ENCODE results near the gene TMPRSS9.

The TMPRSS9 gene

GRCh38 chr19:2328401-2329148 lies 31.5 kb upstream of the TMPRSS9 start, which contains the start of the genes LSM7 and SPPL2B:
Gene LSM7, minus strand, starts transcription at chr19:2328586. Its CDS starts 20 bp downstream, at chr19:2328566.
Gene SPPL2B, plus strand, starts transcription at chr19:2328684. Its CDS starts 26 bp downstream, at chr19:2328710.
- ChIA-PET POLR2A (interaction anchor here (0.5 kb wide), 1 partner anchor 10 kb away, joined by 6 read pairs; no protein-coding TSS in a partner anchor), CTCF (interaction anchor here (1.0 to 1.2 kb wide), 2 partner anchors 173 to 285 kb away, joined by 3 to 4 read pairs; no protein-coding TSS in a partner anchor)
- no peak for TF ChIP-seq CTCF (IDR thresholded peaks at IDR 0.05; ENCODE audit: control extremely low read depth, extremely low read depth, low read depth, missing control alignments)
- peak; percentile 99 for DNase-seq (ENCODE audit: extremely low spot score)

- no peak for TF ChIP-seq CTCF (IDR thresholded peaks at IDR 0.05; ENCODE audit: control extremely low read depth, extremely low read depth, low read depth, missing control alignments)
- ChIA-PET POLR2A (no interaction called here), CTCF (interaction anchor here (1.2 kb wide), 1 partner anchor 285 kb away, joined by 3 read pairs; no protein-coding TSS in a partner anchor)
- no peak for DNase-seq (ENCODE audit: extremely low spot score)
Observed at GRCh38 chr19:2329149-2329478, 31.0 kb upstream of the TMPRSS9 start.

DNA sequence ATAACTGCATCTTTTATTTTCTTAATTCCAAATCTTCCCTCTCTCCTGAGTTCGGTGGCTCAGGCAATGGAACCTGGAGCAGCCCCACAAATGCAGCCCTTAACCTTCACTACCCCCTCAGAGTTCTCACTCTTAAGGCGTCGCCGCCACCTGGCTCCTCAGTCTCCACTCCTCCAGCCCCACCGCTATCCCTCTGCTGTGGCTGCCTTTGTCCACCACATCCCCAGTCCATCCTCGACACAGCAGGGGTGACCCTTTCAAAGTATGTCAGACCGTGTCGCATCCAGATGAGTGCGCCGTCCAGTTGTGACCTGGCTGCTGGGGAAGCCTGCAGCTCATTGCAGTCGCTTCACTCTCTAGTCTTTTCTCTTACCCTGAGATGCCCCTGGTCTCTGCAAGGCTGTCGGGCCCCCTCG lies 30.6 kb upstream of the TMPRSS9 start:
- no peak for DNase-seq (ENCODE audit: extremely low spot score)
- ChIA-PET CTCF (interaction anchor here (1.2 kb wide), 1 partner anchor 284 kb away, joined by 3 read pairs; no protein-coding TSS in a partner anchor), POLR2A (interaction anchor here (0.5 kb wide), 1 partner anchor 27 kb away, joined by 5 read pairs; no protein-coding TSS in a partner anchor)
- TF ChIP-seq CTCF (IDR thresholded peaks at IDR 0.05; ENCODE audit: control extremely low read depth, extremely low read depth, low read depth, missing control alignments), result no peak

DNA sequence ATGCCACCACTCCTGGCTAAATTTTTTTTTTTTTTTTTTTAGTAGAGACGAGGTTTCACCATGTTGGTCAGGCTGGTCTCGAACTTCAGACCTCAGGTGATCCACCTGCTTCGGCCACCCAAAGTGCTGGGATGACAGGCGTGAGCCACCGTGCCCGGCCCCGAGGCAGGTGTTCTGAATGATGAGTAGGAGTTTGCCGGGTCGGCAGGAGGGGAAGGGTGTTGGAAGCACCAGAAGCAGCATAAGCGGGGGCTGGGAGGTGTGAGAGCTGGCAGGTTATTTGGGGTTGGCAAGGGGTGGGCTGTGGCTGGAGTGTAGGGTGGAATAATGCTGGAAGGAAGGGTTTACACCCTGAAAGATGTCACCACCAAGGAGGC lies 29.8 kb upstream of the TMPRSS9 start:
- DNase-seq (ENCODE audit: extremely low spot score), result no peak
- CTCF ChIA-PET, result interaction anchor here (0.7 kb wide), 1 partner anchor 172 kb away, joined by 3 read pairs; no protein-coding TSS in a partner anchor
- POLR2A ChIA-PET, result no interaction called here
- TF ChIP-seq CTCF (IDR thresholded peaks at IDR 0.05; ENCODE audit: control extremely low read depth, extremely low read depth, low read depth, missing control alignments), result no peak

DNA sequence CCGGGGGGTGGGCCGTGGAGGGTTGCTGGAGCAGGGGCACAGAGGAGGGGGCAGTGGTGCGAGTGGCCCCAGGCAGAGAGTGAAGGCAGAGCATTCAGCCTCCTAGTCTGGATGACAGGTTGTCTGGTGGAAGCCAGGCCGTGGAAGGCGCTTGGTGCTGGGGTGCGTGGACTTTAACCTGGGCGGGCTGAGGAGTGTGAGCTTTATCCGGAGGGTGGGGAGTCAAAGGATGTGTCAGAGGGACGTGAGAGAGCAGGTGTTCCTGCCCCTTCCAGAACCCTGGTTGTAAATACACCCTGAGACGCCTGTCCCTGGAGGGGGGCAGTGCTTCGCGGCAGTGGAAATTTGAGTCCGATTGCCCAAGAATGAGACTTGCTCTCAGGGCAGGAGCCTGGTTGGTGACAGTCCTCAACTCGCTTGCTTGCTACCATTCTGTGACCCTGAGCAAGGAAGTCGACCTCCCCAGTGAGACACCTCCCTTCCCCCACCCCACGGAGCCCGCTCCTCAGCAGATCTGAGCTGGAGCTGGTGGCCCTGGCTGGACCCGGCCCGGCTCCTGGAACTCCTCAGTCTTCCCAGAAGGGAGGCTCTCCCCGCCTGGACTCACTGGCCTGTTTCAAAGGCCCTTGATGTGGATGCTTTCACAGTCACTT lies 29.3 kb upstream of the TMPRSS9 start:
- no peak for TF ChIP-seq CTCF (IDR thresholded peaks at IDR 0.05; ENCODE audit: control extremely low read depth, extremely low read depth, low read depth, missing control alignments)
- ChIA-PET CTCF (interaction anchor here (0.7 to 1.4 kb wide), 2 partner anchors 173 to 306 kb away, joined by 3 read pairs; no protein-coding TSS in a partner anchor), POLR2A (no interaction called here)
- DNase-seq (ENCODE audit: extremely low spot score), result no peak

DNA sequence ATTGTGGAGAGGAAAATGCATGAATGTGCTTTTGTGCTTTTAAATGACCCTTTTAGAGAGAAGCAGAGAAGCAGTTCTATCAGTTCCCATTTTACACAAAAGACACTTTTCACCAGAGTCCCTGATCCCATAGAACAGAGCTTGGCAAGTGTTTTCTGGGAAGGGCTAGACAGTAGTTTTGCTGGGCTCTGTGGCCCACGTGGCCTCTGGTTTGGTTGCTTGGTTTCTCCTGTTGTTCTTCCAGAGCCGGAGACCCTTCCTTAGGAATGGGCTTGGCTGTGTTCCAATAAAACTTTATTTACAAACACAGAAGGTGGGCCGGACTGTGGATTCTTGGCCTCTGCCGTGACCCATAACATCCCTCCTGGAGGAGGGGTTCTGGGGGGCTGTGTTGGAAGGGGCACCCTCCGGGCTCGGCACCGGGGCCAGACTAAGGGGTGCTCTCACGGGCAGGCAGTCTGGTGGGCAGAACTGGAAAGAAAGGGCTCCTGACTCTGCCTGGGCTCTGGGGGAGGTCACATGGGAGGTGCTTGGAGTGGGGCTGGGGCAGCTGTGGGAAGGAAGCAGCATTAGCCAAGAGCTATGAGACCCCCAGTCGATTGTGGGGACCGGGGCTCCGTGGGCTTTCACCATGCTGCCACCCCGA lies 28.3 kb upstream of the TMPRSS9 start:
- TF ChIP-seq CTCF (IDR thresholded peaks at IDR 0.05; ENCODE audit: control extremely low read depth, extremely low read depth, low read depth, missing control alignments), result no peak
- ChIA-PET CTCF (interaction anchor here (1.4 kb wide), 1 partner anchor 305 kb away, joined by 3 read pairs; no protein-coding TSS in a partner anchor), POLR2A (interaction anchor here (0.5 kb wide), 1 partner anchor 368 kb away, joined by 3 read pairs; no protein-coding TSS in a partner anchor)
- no peak for DNase-seq (ENCODE audit: extremely low spot score)

Data from GM10248 (cell line).